22Rv1 (cell line): ENCODE results near the gene CDKN2AIPNL.

Source experiments
- CTCF ChIP-seq: fragments of 450-650 bp; IDR thresholded peaks from 2 replicates; pipeline ENCODE4 v1.5.1; 2017; ENCODE audit warnings: mild to moderate bottlenecking
- ZFX ChIP-seq: fragments of 450-650 bp; IDR thresholded peaks from 2 replicates; pipeline ENCODE4 v1.6.1; 2017; ENCODE audit warnings: antibody characterized with exemption, borderline replicate concordance

GRCh38 chr5:134398609-134399155 lies 13.0 kb downstream of the CDKN2AIPNL start:
- no peak for TF ChIP-seq CTCF
- no peak for TF ChIP-seq ZFX
